Tibial artery (tissue), 4 donors: ENCODE data around the gene MYBBP1A.

ENCODE experiments used
- DNase-seq, 2 donors: peaks; one replicate each; pipeline ENCODE4 v3.0.0-alpha.2; 2019
- H3K27ac ChIP-seq, 2 donors: fragments of 200-600 bp; sonication (generic) in 1 of 2; 1 replicate in 1 of 2; 2 replicates in 1 of 2; pipeline ENCODE4 v1.5.1; 2018 to 2019; ENCODE audit warnings: mild to moderate bottlenecking in 1 of 2
- H3K27me3 ChIP-seq, 2 donors: fragments of 200-600 bp; sonication (generic) in 1 of 2; one replicate each; pipeline versions ENCODE4 v1.5.1 to v1.6.0; 2016 to 2019
- H3K36me3 ChIP-seq, 3 donors: fragments of 200-600 bp; sonication (generic) in 2 of 3; one replicate each; pipeline ENCODE4 v1.5.1; 2016 to 2019; ENCODE audit warnings: mild to moderate bottlenecking in 2 of 3
- H3K4me1 ChIP-seq, 4 donors: fragments of 200-600 bp; sonication (generic) in 2 of 4; 1 replicate in 3 of 4; 2 replicates in 1 of 4; pipeline ENCODE4 v1.5.1; 2016 to 2019
- H3K4me3 ChIP-seq, 2 donors: fragments of 200-600 bp; sonication (generic) in 1 of 2; 1 replicate in 1 of 2; 2 replicates in 1 of 2; pipeline ENCODE4 v1.5.1; 2018 to 2019; ENCODE audit warnings: mild to moderate bottlenecking in 2 of 2
- H3K9me3 ChIP-seq, 3 donors: fragments of 200-600 bp; sonication (generic) in 1 of 3; one replicate each; pipeline ENCODE4 v1.5.1; 2016 to 2019
- CTCF ChIP-seq, 2 experiments: fragments of 200-600 bp in 1 of 2; fragments of 450-650 bp in 1 of 2; IDR thresholded peaks; one replicate each; pipeline ENCODE4 v1.5.1; 2017 to 2019; ENCODE audit warnings: antibody characterized with exemption in 2 of 2, mild to moderate bottlenecking in 1 of 2, moderate library complexity in 1 of 2
- intact Hi-C: fragments of 100-400 bp; cut with DNase I; formaldehyde crosslinking; loops from one replicate; pipeline ENCODE4 v1.15.0; 2023; ENCODE audit warnings: low total_unique reads

MYBBP1A gene

GRCh38 chr17:4513113-4514032, 41.8 kb downstream of the MYBBP1A start:
- Histone ChIP-seq H3K4me1 (peaks cover 0 to 53% (median 20%) of the 10 kb centered on the region in 4 donors), H3K27ac (no peak overlapping the region), H3K36me3 (no peaks in the 10 kb centered on the region), H3K9me3 (no peaks in the 10 kb centered on the region), H3K27me3 (no peaks in the 10 kb centered on the region), H3K4me3 (no peak overlapping the region)
- intact Hi-C loops = no loop called here
- no peak for DNase-seq
- no peak for TF ChIP-seq CTCF (IDR thresholded peaks at IDR 0.05)

DNA sequence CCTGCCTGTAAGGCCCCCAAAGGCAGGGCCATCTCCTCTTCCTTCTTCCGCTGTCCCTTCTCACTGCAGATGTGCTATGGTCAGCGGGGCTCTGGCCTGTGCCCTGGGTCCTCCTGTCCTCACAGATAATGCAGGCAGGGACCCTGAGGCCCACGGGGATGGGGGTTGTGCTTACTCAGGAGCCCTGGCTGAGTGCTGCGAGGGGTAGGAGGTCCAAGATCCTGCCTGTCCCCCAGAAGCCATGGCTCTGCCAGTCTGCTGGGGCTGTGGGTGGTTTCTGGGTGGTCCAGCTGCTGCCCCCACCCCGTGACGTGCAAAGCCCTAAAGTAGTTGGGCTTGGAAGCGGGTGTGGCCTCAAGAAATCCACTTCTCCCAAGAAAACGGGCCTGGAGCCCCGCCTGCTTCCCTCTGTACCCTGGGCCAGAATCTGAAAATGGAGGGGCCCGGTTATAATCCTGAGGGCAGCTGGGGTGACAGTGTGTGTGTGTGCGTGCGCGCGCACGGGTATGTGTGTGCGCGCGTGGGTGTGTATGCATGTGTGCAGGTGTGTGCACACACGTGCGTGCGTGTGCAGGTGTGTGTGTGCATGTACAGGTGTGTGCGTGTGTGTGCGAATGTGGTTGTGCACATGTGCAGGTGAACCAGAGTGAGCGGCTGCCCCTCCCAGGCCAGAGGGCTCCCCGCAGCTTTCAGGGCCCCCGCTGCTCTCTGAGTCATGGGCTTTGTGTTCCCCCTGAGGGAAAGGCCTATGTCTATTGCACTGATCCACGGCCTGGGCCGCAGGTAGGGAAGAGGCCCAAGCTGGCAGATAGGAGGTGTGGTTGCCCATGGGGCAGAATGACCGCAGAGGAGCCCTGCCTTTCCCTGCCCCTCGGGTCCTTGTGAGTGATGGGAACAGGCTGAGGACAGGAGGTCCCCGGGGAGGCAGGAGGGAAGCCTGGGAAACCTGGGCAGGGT, 42.8 kb downstream of the MYBBP1A start:
- no peak for DNase-seq
- Histone ChIP-seq H3K4me1 (peaks cover 0 to 63% (median 22%) of the 10 kb centered on the region in 4 donors), H3K27ac (no peak overlapping the region), H3K27me3 (no peaks in the 10 kb centered on the region), H3K36me3 (no peaks in the 10 kb centered on the region), H3K4me3 (no peak overlapping the region), H3K9me3 (no peaks in the 10 kb centered on the region)
- intact Hi-C loops = no loop called here
- no peak for TF ChIP-seq CTCF (IDR thresholded peaks at IDR 0.05)

DNA sequence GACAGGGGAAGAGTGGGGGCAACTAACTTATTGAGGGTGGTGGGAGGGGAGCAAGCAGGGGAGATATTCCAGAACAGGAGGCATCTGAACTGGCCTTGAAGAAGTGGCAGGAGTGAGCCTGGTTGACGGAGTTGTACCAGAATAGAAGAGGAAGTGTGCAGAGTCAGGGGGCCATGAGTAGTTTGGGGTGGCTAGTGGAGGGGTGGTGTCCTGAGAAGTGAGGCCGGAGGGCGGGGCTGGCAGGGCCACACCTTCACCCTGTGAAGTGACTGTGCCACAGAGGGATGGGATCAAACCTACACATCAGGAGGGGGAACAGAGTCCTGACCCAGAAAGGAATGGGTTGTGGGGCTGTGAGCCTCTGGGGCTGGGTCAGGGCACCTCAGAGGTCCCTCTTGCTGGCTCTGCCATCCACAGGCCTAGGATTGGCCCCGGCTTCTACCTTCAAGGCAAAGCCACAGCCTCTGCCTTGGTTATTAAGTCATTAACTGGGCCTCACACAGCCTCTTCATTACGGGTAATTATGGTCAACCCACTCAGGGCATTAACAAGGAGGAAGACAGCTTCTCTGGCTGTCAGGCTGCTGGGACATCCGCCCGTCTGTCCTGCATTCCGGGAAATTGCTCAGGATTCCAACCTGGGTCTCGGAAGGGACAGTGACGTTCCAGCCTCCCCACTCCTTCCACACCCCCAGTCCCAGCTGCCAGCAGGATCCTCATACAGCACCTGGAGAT, 43.8 kb downstream of the MYBBP1A start:
- H3K27me3 ChIP-seq = no peaks in the 10 kb centered on the region
- no peaks in the 10 kb centered on the region for H3K36me3 ChIP-seq
- no peak overlapping the region for H3K27ac ChIP-seq
- H3K4me1 ChIP-seq = peaks cover 0 to 71% (median 28%) of the 10 kb centered on the region in 4 donors
- TF ChIP-seq CTCF (IDR thresholded peaks at IDR 0.05) = no peak
- intact Hi-C loops = no loop called here
- DNase-seq = no peak
- no peaks in the 10 kb centered on the region for H3K9me3 ChIP-seq
- H3K4me3 ChIP-seq = no peak overlapping the region

GRCh38 chr17:4510618-4510941, 44.6 kb downstream of the MYBBP1A start:
- Histone ChIP-seq H3K9me3 (no peaks in the 10 kb centered on the region), H3K4me3 (no peak overlapping the region), H3K36me3 (no peaks in the 10 kb centered on the region), H3K27ac (peak overlapping the region; percentile 74 to 75), H3K4me1 (peaks cover 0 to 74% (median 31%) of the 10 kb centered on the region in 4 donors), H3K27me3 (no peaks in the 10 kb centered on the region)
- no peak for DNase-seq
- no peak for TF ChIP-seq CTCF (IDR thresholded peaks at IDR 0.05)
- intact Hi-C loops = no loop called here

- Histone ChIP-seq H3K27me3 (no peaks in the 10 kb centered on the region), H3K4me3 (no peak overlapping the region), H3K36me3 (no peaks in the 10 kb centered on the region), H3K4me1 (peaks cover 0 to 74% (median 31%) of the 10 kb centered on the region in 4 donors), H3K27ac (peak overlapping the region; percentile 74 to 75), H3K9me3 (no peaks in the 10 kb centered on the region)
- peak; percentile 44 to 87 for DNase-seq
- intact Hi-C loops = no loop called here
- no peak for TF ChIP-seq CTCF (IDR thresholded peaks at IDR 0.05)
Observed at GRCh38 chr17:4509923-4510617, 45.1 kb downstream of the MYBBP1A start.
